ENCODE data around the gene USP17L17. TPM values are rescaled to one million over a fixed set of nuclear protein-coding genes. Genes with fewer than 3 reads are reported as not detected.
"Not testable (repeated sequence)": the region's sequence is repeated elsewhere in the genome, so short reads cannot be mapped to it uniquely, and the experiment has no call there.

USP17L17 gene, protein sequence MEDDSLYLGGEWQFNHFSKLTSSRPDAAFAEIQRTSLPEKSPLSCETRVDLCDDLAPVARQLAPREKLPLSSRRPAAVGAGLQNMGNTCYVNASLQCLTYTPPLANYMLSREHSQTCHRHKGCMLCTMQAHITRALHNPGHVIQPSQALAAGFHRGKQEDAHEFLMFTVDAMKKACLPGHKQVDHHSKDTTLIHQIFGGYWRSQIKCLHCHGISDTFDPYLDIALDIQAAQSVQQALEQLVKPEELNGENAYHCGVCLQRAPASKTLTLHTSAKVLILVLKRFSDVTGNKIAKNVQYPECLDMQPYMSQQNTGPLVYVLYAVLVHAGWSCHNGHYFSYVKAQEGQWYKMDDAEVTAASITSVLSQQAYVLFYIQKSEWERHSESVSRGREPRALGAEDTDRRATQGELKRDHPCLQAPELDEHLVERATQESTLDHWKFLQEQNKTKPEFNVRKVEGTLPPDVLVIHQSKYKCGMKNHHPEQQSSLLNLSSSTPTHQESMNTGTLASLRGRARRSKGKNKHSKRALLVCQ
- total RNA-seq (2012; rRNA removed) = not detected in 2 replicates

DNA sequence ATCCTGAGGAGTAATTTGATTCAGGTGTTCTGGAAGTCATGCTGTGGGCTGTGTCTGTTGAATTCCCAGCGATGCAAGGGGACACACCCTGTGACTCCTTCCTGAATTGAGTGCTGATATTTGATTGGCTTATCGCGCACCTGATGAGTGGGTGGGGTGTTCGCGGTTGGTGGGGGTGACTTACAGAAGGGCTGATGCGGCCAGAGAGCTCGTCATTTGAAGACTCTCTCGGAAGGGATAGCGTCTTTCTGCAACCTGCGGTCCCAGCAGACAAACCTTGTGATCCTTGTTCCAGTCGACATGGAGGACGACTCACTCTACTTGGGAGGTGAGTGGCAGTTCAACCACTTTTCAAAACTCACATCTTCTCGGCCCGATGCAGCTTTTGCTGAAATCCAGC, at the start of gene USP17L17:
USP17L17 (plus strand) TSS at position 301 of the 400 bp plus-strand sequence; CDS start at position 301, 0 bp downstream.
- H3K9me3 ChIP-seq (replicated peaks; ENCODE audit: low read length); H3K4me3 ChIP-seq (ENCODE audit: low read length); H3K27me3 ChIP-seq (ENCODE audit: control insufficient read depth, insufficient read depth, low read length); H3K4me1 ChIP-seq (ENCODE audit: control insufficient read depth, insufficient read depth, low read length); H3K4me2 ChIP-seq (ENCODE audit: low read length); H3K36me3 ChIP-seq (ENCODE audit: insufficient read depth, low read length); H3K9ac ChIP-seq (ENCODE audit: low read depth, low read length): not testable (repeated sequence)

- H3K27me3 ChIP-seq (ENCODE audit: control insufficient read depth, insufficient read depth, low read length); H3K9me3 ChIP-seq (replicated peaks; ENCODE audit: low read length); H3K4me2 ChIP-seq (ENCODE audit: low read length); H3K4me3 ChIP-seq (ENCODE audit: low read length); H3K4me1 ChIP-seq (ENCODE audit: control insufficient read depth, insufficient read depth, low read length); H3K9ac ChIP-seq (ENCODE audit: low read depth, low read length); H3K36me3 ChIP-seq (ENCODE audit: insufficient read depth, low read length): not testable (repeated sequence)
Measured at GRCh38 chr4:9210357-9210756, 33.3 kb upstream of the USP17L17 start, which contains the start of gene USP17L10. Gene USP17L10, plus strand, starts transcription at chr4:9210657. Its CDS starts 0 bp downstream, at chr4:9210657.

DNA sequence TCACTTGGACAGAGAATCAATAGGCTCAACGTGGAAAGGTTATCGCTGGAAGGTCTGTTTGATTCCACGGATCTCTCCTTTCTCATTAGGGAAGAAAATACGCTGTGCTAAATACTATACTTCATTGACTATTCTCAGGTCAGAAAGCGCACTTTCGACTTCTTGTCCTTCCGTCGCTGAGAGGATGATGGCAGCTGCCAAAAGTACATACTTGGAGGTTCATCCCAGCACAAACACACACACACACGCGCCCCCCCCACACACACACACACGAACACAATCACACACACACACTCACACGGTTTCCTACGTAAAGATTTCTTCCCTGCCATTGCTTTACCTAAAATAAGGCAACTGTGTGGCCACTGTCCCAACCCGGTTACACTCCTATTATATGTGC, 29.0 kb upstream of the USP17L17 start:
- not testable (repeated sequence) for H3K36me3 ChIP-seq (ENCODE audit: insufficient read depth, low read length); H3K4me3 ChIP-seq (ENCODE audit: low read length)

GRCh38 chr4:9215105-9215504, 28.6 kb upstream of the USP17L17 start, which contains the start of gene USP17L11:
Gene USP17L11, plus strand, starts transcription at chr4:9215405. Its CDS starts 0 bp downstream, at chr4:9215405.
- not testable (repeated sequence) for H3K9ac ChIP-seq (ENCODE audit: low read depth, low read length); H3K9me3 ChIP-seq (replicated peaks; ENCODE audit: low read length); H3K4me1 ChIP-seq (ENCODE audit: control insufficient read depth, insufficient read depth, low read length); H3K4me3 ChIP-seq (ENCODE audit: low read length); H3K4me2 ChIP-seq (ENCODE audit: low read length); H3K27me3 ChIP-seq (ENCODE audit: control insufficient read depth, insufficient read depth, low read length); H3K36me3 ChIP-seq (ENCODE audit: insufficient read depth, low read length)

More for the DNA sequence above, 29.0 kb upstream of the USP17L17 start:
- H3K4me2 ChIP-seq (ENCODE audit: low read length); H3K27me3 ChIP-seq (ENCODE audit: control insufficient read depth, insufficient read depth, low read length); H3K4me1 ChIP-seq (ENCODE audit: control insufficient read depth, insufficient read depth, low read length); H3K9ac ChIP-seq (ENCODE audit: low read depth, low read length); H3K9me3 ChIP-seq (replicated peaks; ENCODE audit: low read length): not testable (repeated sequence)

- not testable (repeated sequence) for H3K9ac ChIP-seq (ENCODE audit: low read depth, low read length); H3K4me2 ChIP-seq (ENCODE audit: low read length); H3K9me3 ChIP-seq (replicated peaks; ENCODE audit: low read length); H3K4me3 ChIP-seq (ENCODE audit: low read length); H3K27me3 ChIP-seq (ENCODE audit: control insufficient read depth, insufficient read depth, low read length); H3K36me3 ChIP-seq (ENCODE audit: insufficient read depth, low read length); H3K4me1 ChIP-seq (ENCODE audit: control insufficient read depth, insufficient read depth, low read length)
Measured at GRCh38 chr4:9219852-9220251, 23.8 kb upstream of the USP17L17 start, which contains the start of gene USP17L12. Gene USP17L12, plus strand, starts transcription at chr4:9220152. Its CDS starts 0 bp downstream, at chr4:9220152.

- H3K4me1 ChIP-seq (ENCODE audit: control insufficient read depth, insufficient read depth, low read length); H3K9me3 ChIP-seq (replicated peaks; ENCODE audit: low read length); H3K9ac ChIP-seq (ENCODE audit: low read depth, low read length); H3K36me3 ChIP-seq (ENCODE audit: insufficient read depth, low read length); H3K4me3 ChIP-seq (ENCODE audit: low read length); H3K4me2 ChIP-seq (ENCODE audit: low read length); H3K27me3 ChIP-seq (ENCODE audit: control insufficient read depth, insufficient read depth, low read length): not testable (repeated sequence)
Measured at GRCh38 chr4:9224596-9224995, 19.1 kb upstream of the USP17L17 start, which contains the start of gene USP17L13. Gene USP17L13, plus strand, starts transcription at chr4:9224896. Its CDS starts 0 bp downstream, at chr4:9224896.

- H3K27me3 ChIP-seq (ENCODE audit: control insufficient read depth, insufficient read depth, low read length); H3K9me3 ChIP-seq (replicated peaks; ENCODE audit: low read length); H3K4me1 ChIP-seq (ENCODE audit: control insufficient read depth, insufficient read depth, low read length); H3K4me2 ChIP-seq (ENCODE audit: low read length); H3K4me3 ChIP-seq (ENCODE audit: low read length); H3K36me3 ChIP-seq (ENCODE audit: insufficient read depth, low read length); H3K9ac ChIP-seq (ENCODE audit: low read depth, low read length): not testable (repeated sequence)
Measured at GRCh38 chr4:9230249-9230648, 13.4 kb upstream of the USP17L17 start.

- not testable (repeated sequence) for H3K4me3 ChIP-seq (ENCODE audit: low read length); H3K27me3 ChIP-seq (ENCODE audit: control insufficient read depth, insufficient read depth, low read length); H3K4me1 ChIP-seq (ENCODE audit: control insufficient read depth, insufficient read depth, low read length); H3K9ac ChIP-seq (ENCODE audit: low read depth, low read length); H3K9me3 ChIP-seq (replicated peaks; ENCODE audit: low read length); H3K4me2 ChIP-seq (ENCODE audit: low read length); H3K36me3 ChIP-seq (ENCODE audit: insufficient read depth, low read length)
Measured at GRCh38 chr4:9234085-9234484, 9.6 kb upstream of the USP17L17 start, which contains the start of gene USP17L15. Gene USP17L15, plus strand, starts transcription at chr4:9234385. Its CDS starts 0 bp downstream, at chr4:9234385.

GRCh38 chr4:9238461-9238860, 5.2 kb upstream of the USP17L17 start:
- not testable (repeated sequence) for H3K4me3 ChIP-seq (ENCODE audit: low read length); H3K36me3 ChIP-seq (ENCODE audit: insufficient read depth, low read length); H3K9ac ChIP-seq (ENCODE audit: low read depth, low read length); H3K9me3 ChIP-seq (replicated peaks; ENCODE audit: low read length); H3K4me2 ChIP-seq (ENCODE audit: low read length); H3K27me3 ChIP-seq (ENCODE audit: control insufficient read depth, insufficient read depth, low read length); H3K4me1 ChIP-seq (ENCODE audit: control insufficient read depth, insufficient read depth, low read length)

GRCh38 chr4:9247953-9248680, 4.4 kb downstream of the USP17L17 start, which contains the start of gene USP17L18:
Gene USP17L18, plus strand, starts transcription at chr4:9248630. Its CDS starts 0 bp downstream, at chr4:9248630.
- H3K27me3 ChIP-seq (ENCODE audit: control insufficient read depth, insufficient read depth, low read length); H3K9ac ChIP-seq (ENCODE audit: low read depth, low read length); H3K4me1 ChIP-seq (ENCODE audit: control insufficient read depth, insufficient read depth, low read length); H3K9me3 ChIP-seq (replicated peaks; ENCODE audit: low read length); H3K4me2 ChIP-seq (ENCODE audit: low read length); H3K36me3 ChIP-seq (ENCODE audit: insufficient read depth, low read length); H3K4me3 ChIP-seq (ENCODE audit: low read length): not testable (repeated sequence)

DNA sequence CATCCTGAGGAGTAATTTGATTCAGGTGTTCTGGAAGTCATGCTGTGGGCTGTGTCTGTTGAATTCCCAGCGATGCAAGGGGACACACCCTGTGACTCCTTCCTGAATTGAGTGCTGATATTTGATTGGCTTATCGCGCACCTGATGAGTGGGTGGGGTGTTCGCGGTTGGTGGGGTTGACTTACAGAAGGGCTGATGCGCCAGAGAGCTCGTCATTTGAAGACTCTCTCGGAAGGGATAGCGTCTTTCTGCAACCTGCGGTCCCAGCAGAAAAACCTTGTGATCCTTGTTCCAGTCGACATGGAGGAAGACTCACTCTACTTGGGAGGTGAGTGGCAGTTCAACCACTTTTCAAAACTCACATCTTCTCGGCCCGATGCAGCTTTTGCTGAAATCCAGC, 9.4 kb downstream of the USP17L17 start, which contains the start of gene USP17L19:
USP17L19 (plus strand) TSS at position 301 of the 400 bp plus-strand sequence; CDS start at position 301, 0 bp downstream.
- H3K4me3 ChIP-seq (ENCODE audit: low read length); H3K9ac ChIP-seq (ENCODE audit: low read depth, low read length); H3K9me3 ChIP-seq (replicated peaks; ENCODE audit: low read length); H3K4me2 ChIP-seq (ENCODE audit: low read length); H3K4me1 ChIP-seq (ENCODE audit: control insufficient read depth, insufficient read depth, low read length); H3K36me3 ChIP-seq (ENCODE audit: insufficient read depth, low read length); H3K27me3 ChIP-seq (ENCODE audit: control insufficient read depth, insufficient read depth, low read length): not testable (repeated sequence)
